Vagina (tissue), 2 donors: ENCODE measurements around the gene L1CAM.

ENCODE experiments used
- CTCF ChIP-seq, 3 experiments: fragments of 450-650 bp in 2 of 3; fragments of 200-600 bp in 1 of 3; sonication (generic) in 1 of 3; IDR thresholded peaks; one replicate each; pipeline ENCODE4 v1.5.1; 2017 to 2019; ENCODE audit warnings: antibody characterized with exemption in 3 of 3, mild to moderate bottlenecking in 2 of 3, moderate library complexity in 2 of 3
- POLR2A ChIP-seq, 2 donors: fragments of 450-650 bp; IDR thresholded peaks; one replicate each; pipeline ENCODE4 v1.6.1; 2017; ENCODE audit warnings: antibody characterized with exemption in 2 of 2, mild to moderate bottlenecking in 2 of 2, moderate library complexity in 2 of 2
- POLR2AphosphoS5 ChIP-seq, 2 donors: sonication (generic); formaldehyde crosslinking; IDR thresholded peaks; one replicate each; pipeline ENCODE4 v1.9.0; 2017; ENCODE audit warnings: antibody characterized with exemption in 2 of 2, mild to moderate bottlenecking in 2 of 2, low read depth in 1 of 2; ENCODE audit not compliant: insufficient read depth in 1 of 2

GRCh38 chrX:153831429-153832150 is 54.4 kb downstream of the L1CAM start:
- no peak for TF ChIP-seq CTCF (IDR thresholded peaks at IDR 0.05)
- no peak for TF ChIP-seq POLR2A (IDR thresholded peaks at IDR 0.05)
- TF ChIP-seq POLR2AphosphoS5 (IDR thresholded peaks at IDR 0.05; ENCODE audit: insufficient read depth in 1 of 2, low read depth in 1 of 2) = no peak
